Activated CD4-positive, alpha-beta T cell treated with anti-CD3 and anti-CD28 coated beads for 24 hours (primary cell): ENCODE results near the gene SEMA7A.
"Not testable (repeated sequence)": the region's sequence is repeated elsewhere in the genome, so short reads cannot be mapped to it uniquely, and the experiment has no call there.

Source experiments
- DNase-seq, 2 donors: peaks; one replicate each; pipeline ENCODE4 v3.0.0-alpha.2; 2020; ENCODE audit warnings: low read depth in 2 of 2

Gene SEMA7A

DNA sequence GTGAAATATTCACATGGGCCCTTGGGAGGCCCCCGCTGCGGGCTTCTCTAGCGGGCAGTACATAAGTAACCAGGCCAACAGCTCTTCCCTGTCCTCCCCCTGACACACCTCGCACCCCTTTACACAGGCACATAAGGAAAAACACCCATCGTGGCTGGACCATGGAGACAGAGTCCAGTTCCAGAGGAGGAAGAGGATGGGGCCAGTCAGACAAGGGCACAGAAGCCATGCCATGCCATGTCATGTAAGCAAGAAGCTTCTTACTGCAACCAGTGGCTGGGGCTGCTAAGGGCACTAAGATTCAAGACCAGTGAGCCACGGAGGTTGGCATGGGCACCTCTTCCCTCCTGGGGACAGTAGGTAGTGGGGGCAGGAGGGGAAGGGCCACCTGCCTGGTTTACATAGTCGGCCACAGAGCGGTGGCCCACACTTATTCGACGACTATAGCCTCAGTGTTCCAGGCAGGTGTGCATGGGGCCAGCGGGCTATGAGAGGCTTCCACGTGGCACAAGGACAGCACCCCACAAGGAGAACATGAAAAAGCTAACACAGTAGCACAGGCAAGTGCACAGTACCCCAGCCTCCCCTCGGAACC is 60.6 kb downstream of the SEMA7A start:
- DNase-seq: no peak

- DNase-seq: no peak
Observed at GRCh38 chr15:74370471-74370870, 63.3 kb downstream of the SEMA7A start.

DNA sequence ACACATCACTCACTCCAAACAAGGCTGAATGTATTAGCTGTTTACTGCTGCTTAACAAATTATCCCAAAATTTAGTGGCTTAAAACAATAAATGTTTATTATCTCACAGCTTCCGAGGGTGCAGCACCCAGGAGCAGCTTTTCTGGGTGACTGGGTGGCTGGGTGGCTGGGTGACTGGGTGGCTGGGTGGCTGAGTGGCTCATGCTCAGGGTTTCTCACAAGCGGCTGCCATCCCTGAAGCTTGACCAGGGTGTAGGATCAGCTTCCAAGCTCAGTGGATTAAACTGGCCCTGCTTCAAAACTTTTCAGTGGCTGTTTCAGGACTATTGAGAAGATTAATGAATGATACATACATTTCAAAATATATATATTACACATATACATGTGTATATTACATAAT is 64.0 kb downstream of the SEMA7A start:
- no peak for DNase-seq

DNA sequence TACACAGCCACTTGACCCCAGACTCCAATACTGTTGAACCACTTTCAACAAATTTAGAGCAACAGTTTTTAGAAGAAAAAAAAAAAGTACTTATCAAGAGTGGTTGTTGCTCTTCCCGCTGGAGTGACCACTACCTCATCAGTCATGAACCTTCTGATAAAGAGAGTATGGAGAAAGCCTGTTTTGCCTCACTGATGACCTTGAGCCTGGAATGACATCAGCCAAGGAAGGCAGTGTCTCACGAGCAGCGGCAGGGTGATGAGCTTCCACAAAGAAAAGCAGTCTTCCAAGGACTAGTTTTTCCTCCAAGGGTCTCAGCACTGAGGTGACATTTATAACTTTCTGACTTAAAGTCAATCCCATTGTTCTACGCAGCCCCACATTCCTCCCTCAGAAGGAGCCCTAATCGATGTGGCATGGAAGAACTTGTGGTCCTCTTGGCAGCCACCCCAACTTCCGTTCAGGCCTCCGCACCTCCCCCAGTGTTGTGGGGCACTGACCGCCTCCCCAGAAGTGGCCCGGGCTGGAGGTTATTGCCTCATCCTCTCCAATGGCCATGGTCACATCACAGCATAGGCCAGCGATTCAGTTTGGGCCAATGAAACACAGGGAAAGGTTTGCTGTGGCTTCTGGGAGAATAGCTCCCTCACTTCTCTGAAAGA is 64.5 kb downstream of the SEMA7A start:
- no peak for DNase-seq

DNA sequence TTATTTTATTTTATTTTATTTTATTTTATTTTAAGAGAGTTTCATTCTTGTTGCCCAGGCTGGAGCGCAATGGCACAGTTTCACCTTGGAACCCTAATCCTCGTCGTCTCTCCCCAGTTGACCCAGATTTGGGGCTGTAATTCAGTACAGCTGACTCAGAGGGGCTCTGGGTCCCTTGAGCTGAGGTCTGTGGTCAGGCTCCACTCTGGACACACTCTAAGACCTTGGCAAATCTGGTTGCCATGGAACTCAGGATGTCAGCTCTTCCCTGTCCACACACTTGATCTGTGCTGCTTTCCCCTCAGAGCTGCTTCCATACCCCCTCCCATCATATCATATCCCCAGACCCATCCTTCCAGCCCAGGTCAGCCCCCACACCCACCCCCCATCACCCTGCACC is 65.6 kb downstream of the SEMA7A start:
- no peak for DNase-seq

DNA sequence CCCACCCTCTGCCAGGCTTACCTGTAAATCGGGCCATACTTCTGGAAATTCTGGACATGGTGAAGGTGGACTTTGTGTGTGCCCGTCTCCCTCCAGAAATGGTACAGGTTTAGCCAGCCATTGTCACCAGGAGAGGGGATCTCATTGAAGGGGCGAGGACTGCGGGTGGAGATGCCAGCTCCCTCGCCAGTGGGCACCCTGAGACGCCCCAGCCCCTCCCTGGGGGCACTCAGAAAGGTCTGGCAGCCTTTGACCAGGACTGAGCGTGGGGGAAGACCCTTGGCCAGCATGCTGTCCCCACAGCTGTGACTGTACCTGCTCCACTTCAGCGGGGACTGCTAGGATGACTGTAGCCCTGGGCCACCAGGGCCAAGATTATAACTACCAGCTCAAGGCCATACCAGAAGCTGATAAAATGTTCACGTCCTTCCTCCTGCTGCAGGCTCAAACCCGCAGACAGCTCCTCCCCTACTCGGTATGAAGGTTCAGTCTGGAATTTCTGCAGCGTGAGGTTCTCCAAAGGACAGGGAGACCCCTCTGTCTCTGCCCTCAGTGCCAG is 66.4 kb downstream of the SEMA7A start, which contains the start of gene CYP11A1:
Gene CYP11A1, minus strand, starts transcription at position 351 of the 559 bp plus-strand sequence. Its CDS starts 61 bp downstream, at position 290.
- DNase-seq: no peak

- DNase-seq: no peak
Observed at GRCh38 chr15:74365598-74366445, 67.9 kb downstream of the SEMA7A start.

GRCh38 chr15:74364936-74365597 is 68.7 kb downstream of the SEMA7A start:
- DNase-seq: no peak

DNA sequence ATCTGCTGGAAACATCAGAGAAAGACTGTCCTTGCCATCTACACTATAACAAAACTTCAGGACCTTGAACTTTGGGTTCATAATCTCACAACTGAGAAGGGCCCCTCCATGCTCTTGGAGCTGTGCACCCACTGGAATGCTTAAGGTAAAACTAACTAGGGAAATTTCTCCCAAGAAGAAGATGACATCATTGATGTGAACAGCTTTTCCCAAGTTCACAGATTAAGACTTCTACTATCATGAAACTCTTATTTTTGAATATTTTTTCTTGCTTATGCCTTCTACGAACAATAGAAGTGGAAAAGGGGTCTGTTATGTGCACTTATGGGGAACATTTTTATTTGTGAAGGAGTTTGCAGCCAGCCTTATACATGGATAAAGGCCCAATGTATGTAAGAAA is 71.3 kb downstream of the SEMA7A start:
- no peak for DNase-seq

DNA sequence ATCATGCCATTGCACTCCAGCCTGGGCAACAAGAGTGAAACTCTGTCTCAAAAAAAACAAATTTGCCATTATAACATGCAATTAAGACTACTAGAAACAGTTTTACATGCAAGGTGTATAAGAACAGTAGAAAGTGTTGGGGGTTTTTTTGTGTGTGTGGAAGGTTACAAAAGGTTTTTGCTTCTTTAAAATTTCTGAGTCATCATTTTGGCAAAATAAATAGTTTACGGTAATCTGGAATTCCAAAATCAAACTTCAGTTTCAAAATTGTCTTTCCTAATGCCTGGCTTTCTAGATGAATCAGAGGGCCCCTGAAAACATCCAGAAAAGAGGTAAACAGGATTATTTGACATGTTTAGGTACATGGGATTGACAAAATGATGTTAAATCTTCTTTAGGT is 72.9 kb downstream of the SEMA7A start:
- not testable (repeated sequence) for DNase-seq

GRCh38 chr15:74359376-74359775 is 74.4 kb downstream of the SEMA7A start:
- not testable (repeated sequence) for DNase-seq
